Activated CD4-positive, alpha-beta T cell treated with anti-CD3 and anti-CD28 coated beads for 48 hours (primary cell): ENCODE data around the gene FSTL3.

ENCODE experiments used
- DNase-seq: peaks from one replicate; pipeline ENCODE4 v3.0.0-alpha.2; 2020

FSTL3 gene

GRCh38 chr19:645912-646778 lies 30.0 kb upstream of the FSTL3 start:
- no peak for DNase-seq

GRCh38 chr19:646779-647565 lies 29.2 kb upstream of the FSTL3 start:
- no peak for DNase-seq

- DNase-seq, result no peak
These were observed 28.5 kb upstream of the FSTL3 start for GRCh38 chr19:647566-648284.

GRCh38 chr19:648305-648704 lies 27.9 kb upstream of the FSTL3 start:
- DNase-seq, result no peak

GRCh38 chr19:648904-649801 lies 27.0 kb upstream of the FSTL3 start:
- no peak for DNase-seq

GRCh38 chr19:650121-650520 lies 26.1 kb upstream of the FSTL3 start:
- DNase-seq, result no peak

- no peak for DNase-seq
These were observed 24.9 kb upstream of the FSTL3 start for GRCh38 chr19:651114-651818.

- DNase-seq, result no peak
These were observed 24.2 kb upstream of the FSTL3 start for GRCh38 chr19:651991-652390.

- DNase-seq, result no peak
These were observed 23.5 kb upstream of the FSTL3 start for GRCh38 chr19:652467-653389.

- DNase-seq, result no peak
These were observed 22.8 kb upstream of the FSTL3 start for GRCh38 chr19:653425-653824.

- no peak for DNase-seq
These were observed 20.5 kb upstream of the FSTL3 start for GRCh38 chr19:655691-656090.

- no peak for DNase-seq
These were observed 19.2 kb upstream of the FSTL3 start for GRCh38 chr19:656751-657559.

GRCh38 chr19:657611-658010 lies 18.6 kb upstream of the FSTL3 start:
- no peak for DNase-seq

GRCh38 chr19:658059-658839 lies 17.9 kb upstream of the FSTL3 start:
- DNase-seq, result no peak

- peak; percentile 36 for DNase-seq
These were observed 17.0 kb upstream of the FSTL3 start for GRCh38 chr19:658916-659839.

- no peak for DNase-seq
These were observed 15.3 kb upstream of the FSTL3 start for GRCh38 chr19:660793-661426.
